Smooth muscle cell (in vitro differentiated cells): ENCODE results near the gene KCNIP4. TPM values are rescaled to one million over a fixed set of nuclear protein-coding genes. Genes with fewer than 3 reads are reported as not detected.

Source experiments
- DNase-seq: peaks from one replicate; lab custom pipeline; 2025; ENCODE audit not compliant: unreplicated experiment; lab: John Stamatoyannopoulos, UW
- H2AFZ ChIP-seq: fragments of 200-600 bp; sonication (generic); 2 replicates; pipeline ENCODE4 v1.6.0; 2016; ENCODE audit warnings: antibody characterized with exemption, low read depth, mild to moderate bottlenecking
- H3F3A ChIP-seq: fragments of 200-600 bp; sonication (generic); 2 replicates; pipeline ENCODE4 v1.6.0; 2017; ENCODE audit warnings: antibody characterized with exemption, low read depth
- H3K27ac ChIP-seq: fragments of 200-600 bp; sonication (generic); 2 replicates; pipeline ENCODE4 v1.5.1; 2016; ENCODE audit warnings: low read depth, mild to moderate bottlenecking
- H3K27me3 ChIP-seq: fragments of 200-600 bp; sonication (generic); 2 replicates; pipeline ENCODE4 v1.6.1; 2016; ENCODE audit warnings: low read depth, mild to moderate bottlenecking
- H3K36me3 ChIP-seq: fragments of 200-600 bp; sonication (generic); 2 replicates; pipeline ENCODE4 v1.5.1; 2016; ENCODE audit warnings: low read depth
- H3K4me1 ChIP-seq: fragments of 200-600 bp; sonication (generic); 2 replicates; pipeline ENCODE4 v1.5.1; 2016; ENCODE audit warnings: low read depth
- H3K4me2 ChIP-seq: fragments of 200-600 bp; sonication (generic); 2 replicates; pipeline ENCODE4 v1.6.0; 2016; ENCODE audit warnings: mild to moderate bottlenecking
- H3K4me3 ChIP-seq: fragments of 200-600 bp; sonication (generic); 2 replicates; pipeline ENCODE4 v1.5.1; 2016; ENCODE audit warnings: mild to moderate bottlenecking
- H3K79me2 ChIP-seq: fragments of 200-600 bp; sonication (generic); 2 replicates; pipeline ENCODE4 v1.6.0; 2016; ENCODE audit warnings: low read depth, mild to moderate bottlenecking
- H3K9ac ChIP-seq: fragments of 200-600 bp; sonication (generic); 2 replicates; pipeline ENCODE4 v1.6.0; 2016; ENCODE audit warnings: low read depth
- H3K9me3 ChIP-seq: fragments of 200-600 bp; sonication (generic); replicated peaks from 2 replicates; pipeline ENCODE4 v1.5.1; 2016; ENCODE audit warnings: low read depth
- H4K20me1 ChIP-seq: fragments of 200-600 bp; sonication (generic); 2 replicates; pipeline ENCODE4 v1.6.0; 2016; ENCODE audit warnings: low read depth
- WGBS: methylation state at CpG from one replicate; pipeline ENCODE4 v1.1.7; 2016; ENCODE audit warnings: low lambda C conversion rate; 5-methylcytosine and 5-hydroxymethylcytosine counted together
- polyA plus RNA-seq: library from polyadenylated mRNA; unstranded; fragments of >200 nt; fragmentation: Nextera tagmentation; extraction: Ambion mirVana; gene quantifications from 2 replicates; pipeline ENCODE4 v1.2.1, GENCODE V29; 2016
- total RNA-seq: library from RNA; depleted of rRNA; stranded (reverse); fragments of >200 nt; gene quantifications from 2 replicates; pipeline ENCODE4 v1.2.3, GENCODE V29; 2014
- TF ChIP-seq, protein P1 (sequence below): fragments of 200-600 bp; sonication (generic); IDR thresholded peaks from 2 replicates; pipeline ENCODE4 v1.5.1; 2017; ENCODE audit warnings: borderline replicate concordance, mild to moderate bottlenecking, antibody characterized with exemption; ENCODE audit not compliant: insufficient read depth, poor library complexity, severe bottlenecking

The KCNIP4 gene
- total and polyA plus RNA-seq, 2 experiments from 2014 or later: 0.07 TPM; not detected in 1

DNA sequence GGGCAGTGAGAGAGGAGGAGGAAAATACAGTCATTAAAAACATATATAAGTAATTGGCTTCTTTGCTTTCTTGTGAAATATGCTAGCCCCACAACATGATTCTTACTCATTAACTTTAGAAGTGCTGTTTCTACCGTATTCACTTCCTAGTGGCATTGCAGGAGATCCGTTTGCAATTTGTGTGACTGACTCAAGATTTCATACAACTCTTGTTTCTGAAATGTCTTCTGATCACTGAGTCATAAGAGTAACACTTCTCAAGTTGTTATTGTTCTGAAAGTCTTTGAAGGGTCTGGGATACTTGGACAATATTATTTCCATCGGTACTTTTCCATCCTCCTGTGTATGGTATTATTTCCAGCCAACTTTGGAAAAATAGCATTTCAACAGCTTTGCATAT is 937.5 kb downstream of the KCNIP4 start:
- H3K79me2 ChIP-seq: no peaks in the 10 kb centered on the region
- no peak overlapping the region for H3K4me2 ChIP-seq
- no peaks in the 10 kb centered on the region for H3K9me3 ChIP-seq
- TF ChIP-seq, protein P1, sequence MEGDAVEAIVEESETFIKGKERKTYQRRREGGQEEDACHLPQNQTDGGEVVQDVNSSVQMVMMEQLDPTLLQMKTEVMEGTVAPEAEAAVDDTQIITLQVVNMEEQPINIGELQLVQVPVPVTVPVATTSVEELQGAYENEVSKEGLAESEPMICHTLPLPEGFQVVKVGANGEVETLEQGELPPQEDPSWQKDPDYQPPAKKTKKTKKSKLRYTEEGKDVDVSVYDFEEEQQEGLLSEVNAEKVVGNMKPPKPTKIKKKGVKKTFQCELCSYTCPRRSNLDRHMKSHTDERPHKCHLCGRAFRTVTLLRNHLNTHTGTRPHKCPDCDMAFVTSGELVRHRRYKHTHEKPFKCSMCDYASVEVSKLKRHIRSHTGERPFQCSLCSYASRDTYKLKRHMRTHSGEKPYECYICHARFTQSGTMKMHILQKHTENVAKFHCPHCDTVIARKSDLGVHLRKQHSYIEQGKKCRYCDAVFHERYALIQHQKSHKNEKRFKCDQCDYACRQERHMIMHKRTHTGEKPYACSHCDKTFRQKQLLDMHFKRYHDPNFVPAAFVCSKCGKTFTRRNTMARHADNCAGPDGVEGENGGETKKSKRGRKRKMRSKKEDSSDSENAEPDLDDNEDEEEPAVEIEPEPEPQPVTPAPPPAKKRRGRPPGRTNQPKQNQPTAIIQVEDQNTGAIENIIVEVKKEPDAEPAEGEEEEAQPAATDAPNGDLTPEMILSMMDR: no peak
- H3K4me1 ChIP-seq: no peaks in the 10 kb centered on the region
- H3K27ac ChIP-seq: no peak overlapping the region
- H3K4me3 ChIP-seq: no peak overlapping the region
- no peak overlapping the region for H2AFZ ChIP-seq
- no peaks in the 10 kb centered on the region for H3F3A ChIP-seq
- WGBS: 88% methylated on average over 3 of the region's 3 CpGs
- no peak overlapping the region for H3K9ac ChIP-seq
- DNase-seq: no peak
- H3K27me3 ChIP-seq: no peaks in the 10 kb centered on the region
- H3K36me3 ChIP-seq: no peaks in the 10 kb centered on the region
- H4K20me1 ChIP-seq: no peaks in the 10 kb centered on the region

DNA sequence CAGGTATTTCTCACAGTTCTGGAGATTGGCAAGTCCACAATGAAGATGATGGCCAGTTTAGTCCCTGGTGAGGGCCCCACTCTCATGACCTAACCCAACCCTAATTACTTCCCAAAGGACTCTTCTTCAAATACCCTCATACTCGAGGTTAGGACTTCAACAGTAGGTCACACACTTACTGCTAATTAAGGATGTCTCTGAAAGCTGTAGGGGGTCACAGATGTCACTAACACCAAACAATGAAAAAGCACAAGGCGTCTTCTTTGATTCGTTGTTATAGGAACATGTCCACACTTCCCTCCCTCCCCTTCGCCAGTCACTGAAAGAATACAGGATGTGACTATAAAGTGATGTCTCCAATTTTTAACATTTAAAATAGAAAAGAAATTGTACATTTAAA is 938.6 kb downstream of the KCNIP4 start:
- TF ChIP-seq, protein P1: no peak
- no peak overlapping the region for H3K4me2 ChIP-seq

DNA sequence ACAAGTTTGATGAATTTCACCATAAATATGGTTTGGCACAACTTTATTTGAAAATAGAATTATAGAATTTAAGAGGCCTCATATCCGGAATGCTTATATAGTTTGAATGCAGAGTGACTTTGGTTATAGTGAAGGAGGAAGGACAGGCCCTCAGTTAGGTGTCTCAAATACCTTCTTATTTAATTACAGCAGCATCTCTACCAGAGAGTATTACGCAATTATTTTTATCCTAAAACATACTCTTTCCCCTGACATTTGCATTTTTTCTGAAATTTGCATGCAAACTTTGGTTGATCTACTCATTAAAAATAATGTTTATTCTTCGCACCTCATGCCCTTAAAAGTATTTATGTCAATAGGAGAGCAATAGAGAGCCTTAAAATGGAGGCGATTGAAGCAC is 942.9 kb downstream of the KCNIP4 start:
- no peaks in the 10 kb centered on the region for H3K27me3 ChIP-seq
- no peak overlapping the region for H3K27ac ChIP-seq
- WGBS: 92% methylated on average over 4 of the region's 4 CpGs
- no peak overlapping the region for H3K4me3 ChIP-seq
- H3K4me2 ChIP-seq: no peak overlapping the region
- no peak overlapping the region for H3K9ac ChIP-seq
- H4K20me1 ChIP-seq: no peaks in the 10 kb centered on the region
- TF ChIP-seq, protein P1: no peak
- H3K9me3 ChIP-seq: no peaks in the 10 kb centered on the region
- no peaks in the 10 kb centered on the region for H3F3A ChIP-seq
- H3K79me2 ChIP-seq: no peaks in the 10 kb centered on the region
- H2AFZ ChIP-seq: no peak overlapping the region
- H3K4me1 ChIP-seq: no peaks in the 10 kb centered on the region
- no peak for DNase-seq
- H3K36me3 ChIP-seq: no peaks in the 10 kb centered on the region

More for the DNA sequence above, 938.6 kb downstream of the KCNIP4 start:
- Histone ChIP-seq H3K4me1 (no peaks in the 10 kb centered on the region), H3K27ac (no peak overlapping the region), H3K27me3 (no peaks in the 10 kb centered on the region), H3F3A (no peaks in the 10 kb centered on the region), H3K36me3 (no peaks in the 10 kb centered on the region), H3K9me3 (no peaks in the 10 kb centered on the region), H3K9ac (no peak overlapping the region), H3K79me2 (no peaks in the 10 kb centered on the region), H2AFZ (no peak overlapping the region), H3K4me3 (no peak overlapping the region), H4K20me1 (no peaks in the 10 kb centered on the region)
- whole genome bisulfite sequencing: 83% methylated on average over 4 of the region's 4 CpGs
- DNase-seq: no peak

DNA sequence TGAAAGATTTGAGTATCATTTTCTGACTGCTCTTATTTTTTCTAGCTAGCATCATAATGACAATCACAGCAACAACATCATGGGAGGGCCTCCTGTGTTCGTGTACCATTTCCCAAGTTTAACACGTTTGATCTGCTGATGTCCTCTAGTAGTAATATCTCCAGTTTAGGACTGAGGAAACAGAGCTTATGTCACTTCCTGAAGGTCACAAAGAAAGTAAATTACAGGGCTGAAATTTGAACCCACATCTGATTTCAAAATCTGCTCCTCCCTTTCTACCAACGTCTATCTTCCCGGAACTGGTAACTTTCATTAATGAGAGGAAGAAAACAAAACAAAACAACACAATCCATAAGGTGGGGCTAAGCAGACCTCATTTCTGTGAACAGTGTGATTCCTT is 945.6 kb downstream of the KCNIP4 start:
- no peaks in the 10 kb centered on the region for H3K4me1 ChIP-seq
- no peak overlapping the region for H3K4me3 ChIP-seq
- no peak for DNase-seq
- H4K20me1 ChIP-seq: no peaks in the 10 kb centered on the region
- WGBS: 59% methylated on average over 4 of the region's 4 CpGs
- no peak overlapping the region for H3K27ac ChIP-seq
- no peak overlapping the region for H3K9ac ChIP-seq
- no peaks in the 10 kb centered on the region for H3K79me2 ChIP-seq
- H2AFZ ChIP-seq: no peak overlapping the region
- H3K27me3 ChIP-seq: no peaks in the 10 kb centered on the region
- no peaks in the 10 kb centered on the region for H3K9me3 ChIP-seq
- no peaks in the 10 kb centered on the region for H3K36me3 ChIP-seq
- TF ChIP-seq, protein P1: no peak
- H3K4me2 ChIP-seq: no peak overlapping the region
- H3F3A ChIP-seq: no peaks in the 10 kb centered on the region
